Measurements from ENCODE around the gene SORCS3. TPM values are rescaled to one million over a fixed set of nuclear protein-coding genes. Genes with fewer than 3 reads are reported as not detected.
"Not testable (repeated sequence)": the region's sequence is repeated elsewhere in the genome, so short reads cannot be mapped to it uniquely, and the experiment has no call there.

The SORCS3 gene
- total RNA-seq, 4 donors from 2014 or later = not detected

- H3K4me1 ChIP-seq = no peaks in the 10 kb centered on the region
- TF ChIP-seq CTCF (IDR thresholded peaks at IDR 0.05 in 4 of 5, conservative IDR thresholded peaks at IDR 0.05 in 1 of 5) = no peak
- TF ChIP-seq POLR2A (IDR thresholded peaks at IDR 0.05) = no peak
- no peaks in the 10 kb centered on the region for H3K9me3 ChIP-seq
- H3K27ac ChIP-seq = no peak overlapping the region
- ATAC-seq = no peak
- DNase-seq = no peak
- in situ Hi-C loops (cut with MboI; ENCODE audit: low sequenced_read_pairs in 4 of 4) = no loop called here
- intact Hi-C loops (cut with DNase I; ENCODE audit: low total_unique reads) = no loop called here
- no peaks in the 10 kb centered on the region for H3K36me3 ChIP-seq
- no peaks in the 10 kb centered on the region for H3K27me3 ChIP-seq
- no peak overlapping the region for H3K4me3 ChIP-seq
Measured at GRCh38 chr10:104707602-104708459, 66.7 kb downstream of the SORCS3 start.

GRCh38 chr10:104711302-104711721, 70.2 kb downstream of the SORCS3 start:
- H3K9me3 ChIP-seq = no peaks in the 10 kb centered on the region
- no peaks in the 10 kb centered on the region for H3K27me3 ChIP-seq
- H3K27ac ChIP-seq = no peak overlapping the region
- H3K4me1 ChIP-seq = no peaks in the 10 kb centered on the region
- in situ Hi-C loops (cut with MboI; ENCODE audit: low sequenced_read_pairs in 4 of 4) = no loop called here
- no peak for ATAC-seq
- intact Hi-C loops (cut with DNase I; ENCODE audit: low total_unique reads) = no loop called here
- H3K36me3 ChIP-seq = no peaks in the 10 kb centered on the region
- DNase-seq = no peak
- TF ChIP-seq CTCF (IDR thresholded peaks at IDR 0.05 in 4 of 5, conservative IDR thresholded peaks at IDR 0.05 in 1 of 5) (no peak), POLR2A (IDR thresholded peaks at IDR 0.05) (no peak)
- H3K4me3 ChIP-seq = no peak overlapping the region

- in situ Hi-C loops (cut with MboI; ENCODE audit: low sequenced_read_pairs in 4 of 4); DNase-seq; intact Hi-C loops (cut with DNase I; ENCODE audit: low total_unique reads); H3K27me3 ChIP-seq; ATAC-seq; H3K4me3 ChIP-seq; H3K9me3 ChIP-seq; H3K36me3 ChIP-seq; H3K4me1 ChIP-seq; H3K27ac ChIP-seq: not testable (repeated sequence)
Measured at GRCh38 chr10:104730593-104730992, 89.5 kb downstream of the SORCS3 start.

- Histone ChIP-seq H3K36me3 (no peaks in the 10 kb centered on the region), H3K27me3 (no peaks in the 10 kb centered on the region), H3K27ac (no peak overlapping the region), H3K4me1 (no peaks in the 10 kb centered on the region), H3K4me3 (no peak overlapping the region), H3K9me3 (no peaks in the 10 kb centered on the region)
- intact Hi-C loops (cut with DNase I; ENCODE audit: low total_unique reads) (no loop called here), in situ Hi-C loops (cut with MboI; ENCODE audit: low sequenced_read_pairs in 4 of 4) (no loop called here)
- DNase-seq (no peak), ATAC-seq (no peak)
- TF ChIP-seq POLR2A (IDR thresholded peaks at IDR 0.05) (no peak), CTCF (IDR thresholded peaks at IDR 0.05 in 4 of 5, conservative IDR thresholded peaks at IDR 0.05 in 1 of 5) (no peak)
Measured at GRCh38 chr10:104731192-104731591, 90.1 kb downstream of the SORCS3 start.

GRCh38 chr10:104732222-104732621, 91.1 kb downstream of the SORCS3 start:
- no peak for TF ChIP-seq POLR2A (IDR thresholded peaks at IDR 0.05)
- TF ChIP-seq CTCF (IDR thresholded peaks at IDR 0.05 in 4 of 5, conservative IDR thresholded peaks at IDR 0.05 in 1 of 5) = no peak
- DNase-seq (no peak), ATAC-seq (no peak)
- no peaks in the 10 kb centered on the region for H3K9me3 ChIP-seq
- no peaks in the 10 kb centered on the region for H3K4me1 ChIP-seq
- in situ Hi-C loops (cut with MboI; ENCODE audit: low sequenced_read_pairs in 4 of 4) = no loop called here
- intact Hi-C loops (cut with DNase I; ENCODE audit: low total_unique reads) = no loop called here
- H3K27me3 ChIP-seq = no peaks in the 10 kb centered on the region
- H3K4me3 ChIP-seq = no peak overlapping the region
- H3K27ac ChIP-seq = no peak overlapping the region
- H3K36me3 ChIP-seq = no peaks in the 10 kb centered on the region
